HepG2 (cell line): ENCODE data around the gene PODXL2. TPM values are rescaled to one million over a fixed set of nuclear protein-coding genes. Genes with fewer than 3 reads are reported as not detected.
"Not testable (repeated sequence)": the region's sequence is repeated elsewhere in the genome, so short reads cannot be mapped to it uniquely, and the experiment has no call there.

Experiments used
- ATAC-seq: fragments of 200-7000 bp; cut with Tn5 transposase; 3 replicates; pipeline ENCODE4 v1.9.1; 2020; ENCODE audit warnings: mild to moderate bottlenecking, moderate library complexity
- BruUV-seq: library from RNA; stranded (reverse); fragments of 400-500 nt; replicated peaks from 2 replicates; lab custom pipeline; 2021; lab: Mats Ljungman, UMichigan
- CTCF ChIA-PET: fragments of 300-600 bp; formaldehyde crosslinking; extraction: SDS; loops from one replicate; lab custom pipeline; 2021; ENCODE audit warnings: low total read pairs, inconsistent platforms, low intra/inter-chr PET ratio; lab: Yijun Ruan, JAX
- POLR2A ChIA-PET: fragments of 350-600 bp; sonication (Branson Sonifier 250); formaldehyde crosslinking; loops from one replicate; lab custom pipeline; 2020; ENCODE audit warnings: antibody characterized with exemption, inconsistent platforms; lab: Yijun Ruan, JAX
- DNase-seq: peaks from one replicate; pipeline ENCODE4 v3.0.0-alpha.2; 2015; ENCODE audit warnings: low spot score
- FAIRE-seq: peaks from 3 replicates; lab custom pipeline; 2011; peaks lifted over from hg19 to GRCh38; lab: Jason Lieb, UNC
- H2AFZ ChIP-seq: one replicate; pipeline ENCODE4 v1.6.1; 2011; ENCODE audit warnings: low read length, inconsistent platforms
- H3K27ac ChIP-seq: fragments of 300-600 bp; 3 replicates; pipeline ENCODE4 v1.8.0; 2011; ENCODE audit warnings: mixed run types, mild to moderate bottlenecking, mixed read lengths, low read length, inconsistent platforms; ENCODE audit not compliant: insufficient read depth; ENCODE audit errors: extremely low read length
- H3K27me3 ChIP-seq, 2 experiments: fragments of 200-600 bp in 1 of 2; 2 replicates in 1 of 2; 3 replicates in 1 of 2; pipeline versions ENCODE4 v1.6.0 to v1.8.0; 2011; ENCODE audit warnings: low read length in 2 of 2, mild to moderate bottlenecking in 2 of 2, moderate library complexity in 2 of 2, inconsistent platforms in 1 of 2; ENCODE audit not compliant: insufficient read depth in 2 of 2, control insufficient read depth in 1 of 2
- H3K36me3 ChIP-seq, 2 experiments: fragments of 200-600 bp in 1 of 2; replicated peaks in 1 of 2; 2 replicates in 1 of 2; 3 replicates in 1 of 2; pipeline versions ENCODE4 v1.5.1 to v1.8.0; 2011; ENCODE audit warnings: low read length in 2 of 2, inconsistent platforms in 1 of 2; ENCODE audit not compliant: insufficient read depth in 2 of 2, control insufficient read depth in 1 of 2
- H3K4me1 ChIP-seq: 2 replicates; pipeline ENCODE4 v1.5.1; 2012; ENCODE audit warnings: low read length, inconsistent platforms; ENCODE audit not compliant: insufficient read depth
- H3K4me2 ChIP-seq: 2 replicates; pipeline ENCODE4 v1.6.0; 2011; ENCODE audit warnings: low read depth, low read length, inconsistent platforms
- H3K4me3 ChIP-seq, 3 experiments: fragments of 200-600 bp in 1 of 3; sonication (generic), shearing (Covaris generic) in 1 of 3; replicated peaks in 1 of 3; 2 replicates each; pipeline ENCODE4 v1.5.1; 2011 to 2016; ENCODE audit warnings: low read length in 3 of 3, inconsistent platforms in 2 of 3, low read depth in 2 of 3, mild to moderate bottlenecking in 2 of 3, control low read depth in 1 of 3, mixed read lengths in 1 of 3; ENCODE audit not compliant: insufficient read depth in 1 of 3
- H3K79me2 ChIP-seq: one replicate; pipeline ENCODE4 v1.6.1; 2011; ENCODE audit warnings: low read length, inconsistent platforms; ENCODE audit not compliant: insufficient read depth
- H3K9ac ChIP-seq: 2 replicates; pipeline ENCODE4 v1.6.0; 2011; ENCODE audit warnings: mild to moderate bottlenecking, low read depth, low read length, inconsistent platforms; ENCODE audit not compliant: insufficient read depth
- H3K9me3 ChIP-seq: 2 replicates; pipeline ENCODE4 v1.5.1; 2012; ENCODE audit warnings: mild to moderate bottlenecking, low read length
- H4K20me1 ChIP-seq: 2 replicates; pipeline ENCODE4 v1.6.0; 2011; ENCODE audit warnings: inconsistent platforms, mild to moderate bottlenecking, low read length, moderate library complexity; ENCODE audit not compliant: insufficient read depth
- ATF7-NPFF ChIP-seq: sonication (generic); formaldehyde crosslinking; IDR thresholded peaks from 2 replicates; pipeline ENCODE4 v1.8.1; 2023; ENCODE audit warnings: mild to moderate bottlenecking, low read depth, missing genetic modification reagents, moderate library complexity
- DNMT1 ChIP-seq: sonication (generic); formaldehyde crosslinking; IDR thresholded peaks from 2 replicates; pipeline ENCODE4 v1.5.1; 2020; ENCODE audit warnings: mild to moderate bottlenecking, missing genetic modification reagents
- MEIS1 ChIP-seq: sonication (generic); formaldehyde crosslinking; IDR thresholded peaks from 2 replicates; pipeline ENCODE4 v1.9.0; 2021; ENCODE audit warnings: mild to moderate bottlenecking, missing genetic modification reagents, moderate library complexity, borderline replicate concordance
- PHF21A ChIP-seq: sonication (generic); formaldehyde crosslinking; IDR thresholded peaks from 2 replicates; pipeline ENCODE4 v1.5.0; 2020; ENCODE audit warnings: mild to moderate bottlenecking, missing genetic modification reagents
- RELA ChIP-seq: sonication (generic); formaldehyde crosslinking; IDR thresholded peaks from 2 replicates; pipeline ENCODE4 v1.4.0; 2020; ENCODE audit warnings: missing genetic modification reagents
- ZFP62 ChIP-seq: sonication (generic); formaldehyde crosslinking; IDR thresholded peaks from 2 replicates; pipeline ENCODE4 v1.4.0; 2020; ENCODE audit warnings: missing genetic modification reagents
- ZFY ChIP-seq: sonication (generic); formaldehyde crosslinking; IDR thresholded peaks from 2 replicates; pipeline ENCODE4 v1.4.0; 2020; ENCODE audit warnings: missing genetic modification reagents
- ZNF282 ChIP-seq: fragments of 450-650 bp; IDR thresholded peaks from 2 replicates; pipeline ENCODE4 v1.6.1; 2018; ENCODE audit not compliant: partially characterized antibody
- ZNF629 ChIP-seq: sonication (generic); formaldehyde crosslinking; conservative IDR thresholded peaks from 2 replicates; pipeline ENCODE4 v1.5.0; 2020; ENCODE audit warnings: missing genetic modification reagents
- ZNF7 ChIP-seq: IDR thresholded peaks from 2 replicates; pipeline ENCODE4 v1.6.1; 2016; ENCODE audit warnings: missing biosample characterization, missing genetic modification reagents
- WGBS: methylation state at CpG from one replicate; pipeline ENCODE4 v1.1.6; 2017; ENCODE audit warnings: low lambda C conversion rate; 5-methylcytosine and 5-hydroxymethylcytosine counted together
- in situ Hi-C: cut with HindIII; loops from 2 replicates; pipeline ENCODE4 v1.10.0; 2017; ENCODE audit warnings: low pct_unique_long_range_greater_than_20kb; ENCODE audit not compliant: extremely low pct_ligation_motif_present
- intact Hi-C: fragments of 100-400 bp; cut with micrococcal nuclease; formaldehyde crosslinking; loops from one replicate; pipeline ENCODE4 v1.10.0; 2022; ENCODE audit not compliant: unreplicated experiment
- polyA plus RNA-seq, 8 experiments: library from polyadenylated mRNA; depleted of rRNA in 3 of 8; stranded (reverse) in 7 of 8; unstranded in 1 of 8; fragments of >200 nt; fragmentation: Illumina TruSeq in 4 of 8; extraction: Trizol in 4 of 8; gene quantifications; 2 replicates each; pipeline versions ENCODE4 v1.2.1 to v1.2.3, GENCODE V29; 2011 to 2016; ENCODE audit warnings: low read depth in 4 of 8, missing spikeins in 1 of 8, mixed read lengths in 1 of 8; ENCODE audit not compliant: insufficient read depth in 1 of 8
- total RNA-seq, 5 experiments: library from RNA; depleted of rRNA; stranded (reverse); fragments of >200 nt; fragmentation: Illumina TruSeq; extraction: Trizol; gene quantifications; 2 replicates each; pipeline ENCODE4 v1.2.3, GENCODE V29; 2016; ENCODE audit warnings: low read depth in 1 of 5
- TF ChIP-seq, protein P1 (sequence below): sonication (generic); formaldehyde crosslinking; IDR thresholded peaks from 2 replicates; pipeline ENCODE4 v1.5.0; 2020; ENCODE audit warnings: mild to moderate bottlenecking, missing genetic modification reagents
- TF ChIP-seq, protein P2 (sequence below): fragments of 450-650 bp; IDR thresholded peaks from 2 replicates; pipeline ENCODE4 v1.6.1; 2017
- TF ChIP-seq, protein P3 (sequence below): sonication (generic); formaldehyde crosslinking; IDR thresholded peaks from 2 replicates; pipeline ENCODE4 v1.8.0; 2022; ENCODE audit warnings: missing genetic modification reagents, low read depth, mild to moderate bottlenecking, borderline replicate concordance
- TF ChIP-seq, protein P4 (sequence below): sonication (generic); formaldehyde crosslinking; IDR thresholded peaks from 2 replicates; pipeline ENCODE4 v1.5.0; 2020; ENCODE audit warnings: missing genetic modification reagents

Gene PODXL2
- total and polyA plus RNA-seq, 2 of the 13 experiments (the other 11 are each of a cell fraction or from before 2014, with no cell fraction given): 20.4 to 25.1 TPM

DNA sequence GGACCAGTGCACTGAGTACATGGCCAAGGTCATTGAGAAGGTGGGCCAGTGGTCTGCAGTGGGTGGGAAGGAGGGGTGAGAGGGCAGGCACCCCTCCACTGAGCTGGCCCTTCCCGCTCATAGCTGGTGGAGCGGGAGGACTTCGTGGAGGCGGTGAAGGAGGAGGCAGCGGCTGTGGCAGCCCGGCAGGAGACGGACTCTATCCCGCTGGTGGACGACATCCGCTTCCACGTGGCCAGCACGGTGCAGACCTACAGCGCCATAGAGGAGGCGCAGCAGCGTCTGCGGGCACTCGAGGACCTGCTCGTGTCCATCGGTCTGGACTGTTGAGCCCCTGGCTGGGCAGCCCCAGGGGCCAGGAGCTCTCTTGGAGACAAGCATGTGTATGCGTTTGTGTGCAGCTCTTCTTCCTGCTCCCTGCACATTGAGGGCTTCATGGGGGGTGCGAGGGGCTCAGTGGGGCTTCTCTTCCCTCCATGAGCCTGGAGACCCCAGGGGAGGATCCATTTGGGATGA lies 51.2 kb downstream of the PODXL2 start (continued):
- TF ChIP-seq, protein P1, sequence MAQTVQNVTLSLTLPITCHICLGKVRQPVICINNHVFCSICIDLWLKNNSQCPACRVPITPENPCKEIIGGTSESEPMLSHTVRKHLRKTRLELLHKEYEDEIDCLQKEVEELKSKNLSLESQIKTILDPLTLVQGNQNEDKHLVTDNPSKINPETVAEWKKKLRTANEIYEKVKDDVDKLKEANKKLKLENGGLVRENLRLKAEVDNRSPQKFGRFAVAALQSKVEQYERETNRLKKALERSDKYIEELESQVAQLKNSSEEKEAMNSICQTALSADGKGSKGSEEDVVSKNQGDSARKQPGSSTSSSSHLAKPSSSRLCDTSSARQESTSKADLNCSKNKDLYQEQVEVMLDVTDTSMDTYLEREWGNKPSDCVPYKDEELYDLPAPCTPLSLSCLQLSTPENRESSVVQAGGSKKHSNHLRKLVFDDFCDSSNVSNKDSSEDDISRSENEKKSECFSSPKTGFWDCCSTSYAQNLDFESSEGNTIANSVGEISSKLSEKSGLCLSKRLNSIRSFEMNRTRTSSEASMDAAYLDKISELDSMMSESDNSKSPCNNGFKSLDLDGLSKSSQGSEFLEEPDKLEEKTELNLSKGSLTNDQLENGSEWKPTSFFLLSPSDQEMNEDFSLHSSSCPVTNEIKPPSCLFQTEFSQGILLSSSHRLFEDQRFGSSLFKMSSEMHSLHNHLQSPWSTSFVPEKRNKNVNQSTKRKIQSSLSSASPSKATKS: no peak
- TF ChIP-seq, all 625 proteins: peak for 0

DNA sequence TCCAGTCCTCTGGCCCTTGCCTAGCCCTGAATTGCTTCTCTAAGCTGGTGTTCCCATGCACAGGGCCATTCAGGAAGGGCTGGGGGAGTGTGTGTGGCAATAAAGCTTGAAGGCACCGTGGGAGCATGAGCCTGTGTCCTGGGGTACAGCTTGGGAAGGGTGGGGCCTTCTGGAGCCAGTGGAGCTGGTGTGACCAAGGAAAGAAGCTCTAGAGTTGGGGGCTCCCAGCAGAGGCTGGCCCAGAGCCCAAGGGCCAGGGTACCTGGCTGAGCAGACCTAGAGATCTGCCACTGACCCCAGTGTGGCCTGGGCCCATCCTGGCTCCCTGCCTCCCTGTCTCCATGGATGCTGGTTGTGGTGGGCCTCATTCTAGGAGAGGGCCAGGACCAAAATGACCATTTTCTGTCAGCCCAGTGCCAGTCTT lies 51.8 kb downstream of the PODXL2 start:
- in situ Hi-C loops (loop anchor here (10.0 kb wide), 1 partner anchor 284 kb away; no protein-coding TSS in a partner anchor), intact Hi-C loops (no loop called here)
- no peaks in the 10 kb centered on the region for H4K20me1 ChIP-seq
- no peaks in the 10 kb centered on the region for H3K79me2 ChIP-seq
- WGBS: 13% methylated on average over 1 of the region's 1 CpG
- H3K4me3 ChIP-seq: no peak overlapping the region
- H3K27ac ChIP-seq: no peak overlapping the region
- no peak overlapping the region for H3K9ac ChIP-seq
- ATAC-seq (no peak), FAIRE-seq (no peak), DNase-seq (no peak)
- no peaks in the 10 kb centered on the region for H3K4me1 ChIP-seq
- no peaks in the 10 kb centered on the region for H3K36me3 ChIP-seq
- no peak for TF ChIP-seq ZFY
- no peak for TF ChIP-seq ZNF629 (CRISPR knock-in tag)
- TF ChIP-seq RELA (CRISPR knock-in tag): no peak
- TF ChIP-seq, protein P2, sequence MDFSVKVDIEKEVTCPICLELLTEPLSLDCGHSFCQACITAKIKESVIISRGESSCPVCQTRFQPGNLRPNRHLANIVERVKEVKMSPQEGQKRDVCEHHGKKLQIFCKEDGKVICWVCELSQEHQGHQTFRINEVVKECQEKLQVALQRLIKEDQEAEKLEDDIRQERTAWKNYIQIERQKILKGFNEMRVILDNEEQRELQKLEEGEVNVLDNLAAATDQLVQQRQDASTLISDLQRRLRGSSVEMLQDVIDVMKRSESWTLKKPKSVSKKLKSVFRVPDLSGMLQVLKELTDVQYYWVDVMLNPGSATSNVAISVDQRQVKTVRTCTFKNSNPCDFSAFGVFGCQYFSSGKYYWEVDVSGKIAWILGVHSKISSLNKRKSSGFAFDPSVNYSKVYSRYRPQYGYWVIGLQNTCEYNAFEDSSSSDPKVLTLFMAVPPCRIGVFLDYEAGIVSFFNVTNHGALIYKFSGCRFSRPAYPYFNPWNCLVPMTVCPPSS: no peak
- no peak for TF ChIP-seq ZFP62 (CRISPR knock-in tag)
- TF ChIP-seq, protein P3, sequence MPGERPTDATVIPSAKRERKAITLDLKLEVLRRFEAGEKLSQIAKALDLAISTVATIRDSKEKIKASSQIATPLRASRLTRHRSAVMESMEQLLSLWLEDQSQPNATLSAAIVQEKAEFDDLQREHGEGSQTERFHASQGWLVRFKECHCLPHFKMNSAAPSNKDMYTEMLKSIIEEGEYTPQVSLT: no peak
- no peak for TF ChIP-seq DNMT1 (CRISPR knock-in tag)
- no peak for TF ChIP-seq MEIS1 (CRISPR knock-in tag)
- no peak for TF ChIP-seq ZNF7
- no peak for TF ChIP-seq ZNF282
- TF ChIP-seq PHF21A (CRISPR knock-in tag): no peak
- TF ChIP-seq, protein P4, sequence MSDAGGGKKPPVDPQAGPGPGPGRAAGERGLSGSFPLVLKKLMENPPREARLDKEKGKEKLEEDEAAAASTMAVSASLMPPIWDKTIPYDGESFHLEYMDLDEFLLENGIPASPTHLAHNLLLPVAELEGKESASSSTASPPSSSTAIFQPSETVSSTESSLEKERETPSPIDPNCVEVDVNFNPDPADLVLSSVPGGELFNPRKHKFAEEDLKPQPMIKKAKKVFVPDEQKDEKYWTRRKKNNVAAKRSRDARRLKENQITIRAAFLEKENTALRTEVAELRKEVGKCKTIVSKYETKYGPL (CRISPR knock-in tag): no peak
- TF ChIP-seq ATF7-NPFF (CRISPR knock-in tag): no peak
- ChIA-PET CTCF (no interaction called here), POLR2A (no interaction called here)
- H2AFZ ChIP-seq: no peak overlapping the region
- BruUV-seq: no TSS peak
- no peaks in the 10 kb centered on the region for H3K9me3 ChIP-seq
- no peak overlapping the region for H3K4me2 ChIP-seq
- H3K27me3 ChIP-seq: no peaks in the 10 kb centered on the region; a peak in 1 of 5 replicates

DNA sequence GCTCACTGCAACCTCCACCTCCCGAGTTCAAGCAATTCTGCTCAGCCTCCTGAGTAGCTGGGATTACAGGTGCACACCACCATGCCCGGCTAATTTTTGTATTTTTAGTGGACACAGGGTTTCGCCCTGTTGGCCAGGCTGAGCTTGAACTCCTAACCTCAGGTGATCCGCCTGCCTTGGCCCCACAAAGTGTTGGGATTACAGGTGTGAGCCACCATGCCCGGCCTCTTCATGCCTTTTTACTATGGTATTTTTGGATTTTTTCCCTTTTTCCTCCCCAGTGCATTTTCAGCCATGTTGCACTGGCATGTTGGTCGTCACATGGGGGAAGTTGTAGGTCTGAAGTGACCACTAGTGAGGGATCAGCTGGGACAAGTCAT lies 53.2 kb downstream of the PODXL2 start:
- POLR2A ChIA-PET, H4K20me1 ChIP-seq: not testable (repeated sequence)
- WGBS: 40% methylated on average over 6 of the region's 6 CpGs

More for the DNA sequence above, 53.2 kb downstream of the PODXL2 start:
- ATAC-seq, H3K4me2 ChIP-seq, H3K27ac ChIP-seq, H3K79me2 ChIP-seq, CTCF ChIA-PET, FAIRE-seq, BruUV-seq, H3K4me1 ChIP-seq, H2AFZ ChIP-seq, intact Hi-C loops, H3K27me3 ChIP-seq, H3K4me3 ChIP-seq, H3K36me3 ChIP-seq, H3K9ac ChIP-seq, DNase-seq, H3K9me3 ChIP-seq: not testable (repeated sequence)
- in situ Hi-C loops: loop anchor here (10.0 kb wide), 1 partner anchor 283 kb away; no protein-coding TSS in a partner anchor
